H9 (cell line): ENCODE measurements around the gene CYGB. TPM values are rescaled to one million over a fixed set of nuclear protein-coding genes. Genes with fewer than 3 reads are reported as not detected.
A peak's percentile ranks its signal among the peaks of the same experiment; 100 is the strongest.

Experiments
- DNase-seq: peaks from one replicate; pipeline ENCODE4 v3.0.0-alpha.2; 2017
- H2AFZ ChIP-seq: one replicate; pipeline ENCODE4 v1.6.1; 2013; ENCODE audit warnings: mild to moderate bottlenecking, low read length, control low read depth, moderate library complexity
- H2AK5ac ChIP-seq: 2 replicates; pipeline ENCODE4 v1.6.1; 2013; ENCODE audit warnings: low read length, control low read depth, mixed read lengths; ENCODE audit not compliant: insufficient read length
- H2BK120ac ChIP-seq: one replicate; pipeline ENCODE4 v1.6.1; 2013; ENCODE audit warnings: low read depth, mild to moderate bottlenecking, low read length, control low read depth, inconsistent platforms; ENCODE audit not compliant: poor library complexity, severe bottlenecking
- H2BK12ac ChIP-seq: 2 replicates; pipeline ENCODE4 v1.6.1; 2013; ENCODE audit warnings: low read length, control low read depth, mixed read lengths, low read depth; ENCODE audit not compliant: insufficient read length
- H2BK15ac ChIP-seq: 2 replicates; pipeline ENCODE4 v1.6.1; 2013; ENCODE audit warnings: low read depth, low read length, control low read depth
- H2BK20ac ChIP-seq: one replicate; pipeline ENCODE4 v1.6.1; 2013; ENCODE audit warnings: low read depth, mild to moderate bottlenecking, low read length, control low read depth, inconsistent platforms; ENCODE audit not compliant: poor library complexity, severe bottlenecking
- H2BK5ac ChIP-seq: 2 replicates; pipeline ENCODE4 v1.6.1; 2013; ENCODE audit warnings: low read length, control low read depth, mixed read lengths; ENCODE audit not compliant: insufficient read length
- H3K14ac ChIP-seq: 2 replicates; pipeline ENCODE4 v1.6.1; 2013; ENCODE audit warnings: low read length, control low read depth; ENCODE audit not compliant: insufficient read depth
- H3K18ac ChIP-seq: 2 replicates; pipeline ENCODE4 v1.6.1; 2013; ENCODE audit warnings: low read depth, mild to moderate bottlenecking, mixed read lengths, low read length, control low read depth; ENCODE audit not compliant: insufficient read length
- H3K23ac ChIP-seq: 2 replicates; pipeline ENCODE4 v1.6.1; 2013; ENCODE audit warnings: low read length, control low read depth, mixed read lengths, low read depth; ENCODE audit not compliant: insufficient read length
- H3K23me2 ChIP-seq: 2 replicates; pipeline ENCODE4 v1.6.1; 2013; ENCODE audit warnings: low read depth, mild to moderate bottlenecking, mixed read lengths, low read length, control low read depth; ENCODE audit not compliant: insufficient read length, poor library complexity, severe bottlenecking
- H3K27ac ChIP-seq: 2 replicates; pipeline ENCODE4 v1.5.1; 2013; ENCODE audit warnings: low read length, control low read depth, mixed read lengths, low read depth; ENCODE audit not compliant: insufficient read length
- H3K27me3 ChIP-seq: 2 replicates; pipeline ENCODE4 v1.6.1; 2013; ENCODE audit warnings: low read length, control low read depth, inconsistent platforms; ENCODE audit not compliant: insufficient read depth
- H3K4ac ChIP-seq: 2 replicates; pipeline ENCODE4 v1.6.1; 2013; ENCODE audit warnings: low read depth, mild to moderate bottlenecking, control low read depth, inconsistent platforms, low read length, moderate library complexity
- H3K4me1 ChIP-seq: 2 replicates; pipeline ENCODE4 v1.6.1; 2013; ENCODE audit warnings: low read length, control low read depth, inconsistent platforms; ENCODE audit not compliant: insufficient read depth
- H3K4me2 ChIP-seq: 2 replicates; pipeline ENCODE4 v1.6.1; 2013; ENCODE audit warnings: low read length, control low read depth, mixed read lengths; ENCODE audit not compliant: insufficient read length, insufficient read depth
- H3K56ac ChIP-seq: 2 replicates; pipeline ENCODE4 v1.6.1; 2013; ENCODE audit warnings: low read depth, mild to moderate bottlenecking, mixed read lengths, low read length, control low read depth; ENCODE audit not compliant: insufficient read length
- H3K79me1 ChIP-seq: 2 replicates; pipeline ENCODE4 v1.6.1; 2013; ENCODE audit warnings: low read depth, mild to moderate bottlenecking, moderate library complexity, low read length, control low read depth, inconsistent platforms; ENCODE audit not compliant: insufficient read depth, poor library complexity, severe bottlenecking
- H3K79me2 ChIP-seq: 2 replicates; pipeline ENCODE4 v1.6.1; 2013; ENCODE audit warnings: low read length, control low read depth, inconsistent platforms; ENCODE audit not compliant: insufficient read depth
- H3K9ac ChIP-seq: 2 replicates; pipeline ENCODE4 v1.6.1; 2013; ENCODE audit warnings: low read length, control low read depth, mixed read lengths; ENCODE audit not compliant: insufficient read length; ENCODE audit errors: extremely low read depth
- H3K9me3 ChIP-seq: one replicate; pipeline ENCODE4 v1.6.1; 2013; ENCODE audit warnings: low read depth, low read length, inconsistent platforms; ENCODE audit not compliant: control insufficient read depth
- H3T11ph ChIP-seq: one replicate; pipeline ENCODE4 v1.6.1; 2013; ENCODE audit warnings: mild to moderate bottlenecking, low read length, control low read depth, inconsistent platforms
- H4K20me1 ChIP-seq: one replicate; pipeline ENCODE4 v1.6.1; 2013; ENCODE audit not compliant: control insufficient read depth, insufficient read length, insufficient read depth
- H4K5ac ChIP-seq: 2 replicates; pipeline ENCODE4 v1.6.1; 2013; ENCODE audit warnings: low read depth, mild to moderate bottlenecking, mixed read lengths, low read length, control low read depth; ENCODE audit not compliant: insufficient read length
- H4K8ac ChIP-seq: replicated peaks from 2 replicates; pipeline ENCODE4 v1.6.1; 2013; ENCODE audit warnings: low read length, control low read depth, mixed read lengths, low read depth; ENCODE audit not compliant: insufficient read length
- H4K91ac ChIP-seq: 2 replicates; pipeline ENCODE4 v1.6.1; 2013; ENCODE audit warnings: low read depth, mild to moderate bottlenecking, moderate library complexity, mixed read lengths, low read length, control low read depth; ENCODE audit not compliant: insufficient read length
- H3K27ac Mint-ChIP-seq, 3 experiments: 2 replicates in 2 of 3; 3 replicates in 1 of 3; pipeline ENCODE4 v1.8.0; 2020 to 2021; ENCODE audit warnings: mixed read lengths in 3 of 3, mild to moderate bottlenecking in 1 of 3, moderate library complexity in 1 of 3
- H3K27me3 Mint-ChIP-seq: 2 replicates; pipeline ENCODE4 v1.8.0; 2021; ENCODE audit warnings: low read depth, mild to moderate bottlenecking, moderate library complexity, mixed read lengths
- H3K36me3 Mint-ChIP-seq, 3 experiments: 2 replicates in 2 of 3; 3 replicates in 1 of 3; pipeline ENCODE4 v1.8.0; 2020 to 2021; ENCODE audit warnings: low read depth in 3 of 3, mixed read lengths in 3 of 3; ENCODE audit not compliant: insufficient read depth in 1 of 3
- H3K4me1 Mint-ChIP-seq, 2 experiments: 2 replicates each; pipeline ENCODE4 v1.8.0; 2020; ENCODE audit warnings: mixed read lengths in 2 of 2
- H3K4me3 Mint-ChIP-seq, 2 experiments: 2 replicates in 1 of 2; 3 replicates in 1 of 2; pipeline ENCODE4 v1.8.0; 2020 to 2021; ENCODE audit warnings: mild to moderate bottlenecking in 2 of 2, mixed read lengths in 2 of 2, moderate library complexity in 1 of 2
- H3K9me3 Mint-ChIP-seq, 2 experiments: 2 replicates in 1 of 2; 3 replicates in 1 of 2; pipeline ENCODE4 v1.8.0; 2020; ENCODE audit warnings: mild to moderate bottlenecking in 2 of 2, mixed read lengths in 2 of 2, moderate library complexity in 1 of 2
- WGBS: extraction: QIAGEN DNeasy Blood & Tissue Kit; methylation state at CpG from one replicate; pipeline ENCODE4 v1.1.7; 2013; ENCODE audit warnings: missing lambda C conversion rate, low lambda C conversion rate, mixed read lengths; ENCODE audit not compliant: insufficient read length; ENCODE audit errors: extremely low coverage; 5-methylcytosine and 5-hydroxymethylcytosine counted together
- total RNA-seq: library from RNA; stranded (reverse); gene quantifications from 2 replicates; pipeline ENCODE4 v1.2.1, GENCODE V29; 2021
- TF ChIP-seq, protein P1 (sequence below): fragments of 200-600 bp; sonication (generic); conservative IDR thresholded peaks from 3 replicates; pipeline ENCODE4 v1.8.0; 2021; ENCODE audit warnings: antibody characterized with exemption, mild to moderate bottlenecking

Gene CYGB
- total RNA-seq, 1 experiment from 2014 or later: 2.4 TPM

DNA sequence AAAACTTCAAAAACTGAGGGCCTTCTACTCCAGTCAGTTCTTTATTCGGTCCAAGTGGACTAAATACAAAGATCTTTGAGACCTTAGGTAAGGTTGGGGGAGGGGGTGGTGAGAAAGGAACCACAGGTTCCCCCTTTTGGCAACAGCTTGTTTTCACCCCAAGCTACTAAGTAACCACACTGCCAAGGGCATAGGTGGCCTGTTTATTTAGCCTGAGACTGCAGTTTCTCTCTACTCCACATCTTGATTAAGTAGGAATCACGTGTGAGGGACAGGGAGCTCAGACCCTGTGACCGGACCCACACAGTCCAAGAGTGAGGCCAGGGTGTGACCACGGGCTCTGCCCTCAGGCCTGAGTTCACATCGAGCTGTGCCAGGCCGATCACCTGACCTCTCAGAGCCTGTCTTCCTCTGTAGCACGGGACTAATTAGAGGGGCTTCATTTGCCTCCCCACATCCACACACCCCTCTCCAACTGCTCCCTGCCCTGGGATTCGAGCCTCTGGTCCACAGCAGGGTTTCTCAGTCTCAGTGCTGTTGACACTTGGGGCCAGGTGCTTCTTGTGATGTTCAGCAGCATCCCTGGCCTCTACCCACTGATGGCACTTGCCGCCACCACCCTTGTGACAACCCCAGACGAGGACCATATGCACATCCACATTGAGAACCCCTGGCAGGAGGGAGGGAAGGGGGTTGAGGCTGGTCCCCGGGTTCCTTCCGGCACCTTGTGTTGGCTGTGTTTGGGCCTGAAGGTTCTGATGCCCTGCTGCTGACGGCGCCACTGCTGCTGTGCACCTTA lies 30.3 kb upstream of the CYGB start:
- Histone ChIP-seq H4K5ac (no peak overlapping the region), H3K4me2 (no peak overlapping the region), H3K9ac (no peak overlapping the region), H3K27ac (no peak overlapping the region), H4K20me1 (no peaks in the 10 kb centered on the region), H3T11ph (no peak overlapping the region), H4K91ac (no peak overlapping the region), H3K23me2 (no peaks in the 10 kb centered on the region), H2AFZ (no peak overlapping the region), H2BK120ac (no peak overlapping the region), H3K9me3 (no peaks in the 10 kb centered on the region), H3K14ac (no peak overlapping the region), H2BK15ac (no peak overlapping the region), H2AK5ac (no peak overlapping the region), H3K4ac (no peak overlapping the region), H3K4me1 (no peaks in the 10 kb centered on the region; the same call in 1 of the 2 replicates), H3K23ac (no peak overlapping the region), H4K8ac (no peak overlapping the region), H3K79me1 (no peaks in the 10 kb centered on the region), H3K27me3 (no peaks in the 10 kb centered on the region), H2BK5ac (no peak overlapping the region), H3K79me2 (no peaks in the 10 kb centered on the region), H2BK20ac (no peak overlapping the region), H3K56ac (no peak overlapping the region), H3K18ac (no peak overlapping the region), H2BK12ac (no peak overlapping the region)
- Mint-ChIP-seq H3K9me3 (no peaks in the 10 kb centered on the region), H3K27me3 (no peaks in the 10 kb centered on the region), H3K4me3 (no peak overlapping the region; a peak in 1 of 5 replicates), H3K4me1 (peaks cover 38 to 42% of the 10 kb centered on the region in 2 experiments), H3K36me3 (peaks cover 14 to 42% (median 23%) of the 10 kb centered on the region in 3 experiments; a peak in 6 of 7 replicates), H3K27ac (peak overlapping the region in 1 of 3 experiments; percentile 57; a peak in 3 of 7 replicates)
- WGBS: no CpG with 5 or more reads among the region's 14 CpGs
- DNase-seq: peak; percentile 53
- TF ChIP-seq, protein P1, sequence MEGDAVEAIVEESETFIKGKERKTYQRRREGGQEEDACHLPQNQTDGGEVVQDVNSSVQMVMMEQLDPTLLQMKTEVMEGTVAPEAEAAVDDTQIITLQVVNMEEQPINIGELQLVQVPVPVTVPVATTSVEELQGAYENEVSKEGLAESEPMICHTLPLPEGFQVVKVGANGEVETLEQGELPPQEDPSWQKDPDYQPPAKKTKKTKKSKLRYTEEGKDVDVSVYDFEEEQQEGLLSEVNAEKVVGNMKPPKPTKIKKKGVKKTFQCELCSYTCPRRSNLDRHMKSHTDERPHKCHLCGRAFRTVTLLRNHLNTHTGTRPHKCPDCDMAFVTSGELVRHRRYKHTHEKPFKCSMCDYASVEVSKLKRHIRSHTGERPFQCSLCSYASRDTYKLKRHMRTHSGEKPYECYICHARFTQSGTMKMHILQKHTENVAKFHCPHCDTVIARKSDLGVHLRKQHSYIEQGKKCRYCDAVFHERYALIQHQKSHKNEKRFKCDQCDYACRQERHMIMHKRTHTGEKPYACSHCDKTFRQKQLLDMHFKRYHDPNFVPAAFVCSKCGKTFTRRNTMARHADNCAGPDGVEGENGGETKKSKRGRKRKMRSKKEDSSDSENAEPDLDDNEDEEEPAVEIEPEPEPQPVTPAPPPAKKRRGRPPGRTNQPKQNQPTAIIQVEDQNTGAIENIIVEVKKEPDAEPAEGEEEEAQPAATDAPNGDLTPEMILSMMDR: no peak
